HuH-7 (cell line): Measurements from ENCODE around the gene ARF1.

Experiments
- DNase-seq: peaks from one replicate; pipeline ENCODE4 v3.0.0; 2011; ENCODE audit warnings: low spot score

The ARF1 gene

DNA sequence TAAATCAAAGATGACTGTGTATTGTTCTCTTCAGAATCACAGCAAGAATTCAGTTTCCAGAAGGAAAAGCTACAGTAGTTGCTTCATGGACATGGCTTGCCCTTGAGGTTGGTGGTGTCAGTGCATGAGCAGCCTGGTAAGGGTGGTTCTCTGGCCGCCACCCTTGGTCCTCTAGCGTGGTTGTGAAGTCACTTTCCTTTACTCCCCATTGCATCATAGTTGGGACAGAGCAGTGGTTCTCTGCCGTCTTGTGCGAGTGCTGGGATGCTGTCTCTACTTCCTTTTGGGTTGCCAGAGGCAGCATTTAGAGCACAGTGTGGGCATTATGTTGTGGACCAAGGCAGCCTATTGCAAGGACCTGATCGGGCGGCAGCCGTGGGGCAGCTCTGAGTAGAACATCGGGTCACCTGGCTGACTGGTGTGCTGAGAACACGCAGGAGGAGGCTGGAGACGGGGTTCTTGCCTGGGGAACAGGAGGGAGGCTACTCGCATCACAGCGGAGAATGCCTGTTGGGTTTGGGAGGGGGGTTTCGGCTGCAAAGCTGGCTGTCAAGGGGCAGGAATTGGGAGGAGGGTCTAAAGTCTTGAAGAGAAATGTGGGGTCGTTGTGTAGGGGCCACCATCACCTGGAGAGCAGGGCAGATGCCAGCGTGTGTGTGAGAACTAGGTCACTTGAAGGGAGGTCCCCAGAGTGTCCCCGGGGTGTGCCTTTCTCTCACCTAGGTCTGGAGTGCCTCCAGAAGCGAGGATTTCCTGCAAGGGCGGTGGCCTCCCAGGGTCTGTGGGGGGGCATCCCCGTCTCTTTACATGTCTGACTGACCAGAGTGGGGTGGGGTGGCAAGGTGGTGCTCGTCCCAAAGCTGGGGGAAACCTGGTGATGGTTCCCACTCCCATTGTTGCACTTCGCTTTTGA, 6.3 kb downstream of the ARF1 start:
- DNase-seq = no peak

- no peak for DNase-seq
These were observed 7.2 kb downstream of the ARF1 start for GRCh38 chr1:228089519-228090380.

- no peak for DNase-seq
These were observed 8.1 kb downstream of the ARF1 start for GRCh38 chr1:228090613-228091081.

- DNase-seq = no peak
These were observed 8.6 kb downstream of the ARF1 start for GRCh38 chr1:228091084-228091483.

GRCh38 chr1:228092342-228093049, 10.0 kb downstream of the ARF1 start:
- no peak for DNase-seq

DNA sequence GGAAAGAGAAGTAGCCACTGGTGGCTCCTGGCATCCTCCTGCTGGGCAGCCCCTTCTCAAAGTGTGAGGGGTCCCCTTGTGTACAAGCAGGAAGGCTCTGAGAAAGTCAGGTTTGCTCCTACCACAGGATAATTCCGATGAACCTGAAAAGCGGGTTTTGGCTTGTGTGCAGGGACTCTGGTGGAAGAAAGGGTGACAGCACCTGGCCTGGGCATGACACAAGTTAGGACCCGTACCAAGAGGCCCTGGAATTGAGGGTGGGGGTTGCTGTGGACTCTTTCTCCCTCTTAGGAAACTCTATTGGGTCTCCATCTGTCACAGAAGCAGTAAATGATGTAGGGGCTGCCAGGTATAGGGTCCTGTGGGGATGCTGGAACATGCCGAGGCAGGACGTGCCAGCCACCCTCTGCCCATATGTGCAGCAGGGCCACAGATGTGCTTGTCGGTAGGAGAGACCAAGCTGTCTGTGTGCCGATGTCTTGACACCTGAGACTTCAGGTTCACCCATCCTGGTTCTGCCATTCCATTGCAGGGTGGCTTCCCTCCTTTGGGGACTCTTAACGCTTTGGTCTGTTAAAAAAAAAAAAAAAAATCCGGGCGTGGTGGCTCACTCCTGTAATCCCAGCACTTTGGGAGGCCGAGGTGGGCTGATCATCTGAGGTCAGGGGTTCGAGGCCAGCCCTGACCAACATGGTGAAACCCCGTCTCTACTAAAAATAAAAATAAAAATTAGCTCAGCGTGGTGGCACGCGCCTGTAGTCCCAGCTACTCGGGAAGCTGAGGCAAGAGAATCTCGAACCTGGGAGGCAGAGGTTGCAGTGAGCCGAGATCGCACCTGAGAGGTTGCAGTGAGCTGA, 10.8 kb downstream of the ARF1 start:
- no peak for DNase-seq

DNA sequence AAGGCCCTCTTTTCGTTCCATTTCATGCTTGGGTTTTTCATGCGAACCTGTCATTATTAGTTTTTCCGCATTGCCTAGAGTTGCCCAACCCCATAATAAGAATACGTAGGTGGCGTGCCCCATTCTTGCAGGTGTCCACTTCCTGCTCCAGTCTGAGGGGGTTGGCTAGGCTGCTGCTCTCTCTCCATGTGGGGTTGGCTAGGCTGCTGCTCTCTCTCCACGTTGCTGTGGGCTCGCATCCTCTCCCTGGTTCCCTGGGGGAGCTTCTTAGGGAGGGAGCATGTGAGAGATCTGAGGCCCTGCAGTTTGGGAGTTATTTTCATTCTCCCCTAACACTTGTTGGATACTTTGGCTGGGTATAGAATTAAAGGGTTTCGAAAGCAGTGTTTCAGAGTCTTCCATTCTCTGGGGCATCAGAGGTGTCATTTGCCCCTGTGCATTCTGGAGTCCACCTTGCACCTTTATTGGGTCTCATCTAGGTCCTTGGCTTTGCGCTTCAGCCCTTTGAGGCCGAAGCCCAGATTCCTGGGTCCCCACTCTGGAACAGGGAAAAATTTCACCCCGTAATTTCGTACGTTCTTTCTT, 12.0 kb downstream of the ARF1 start:
- no peak for DNase-seq

GRCh38 chr1:228095161-228095560, 12.7 kb downstream of the ARF1 start:
- DNase-seq = no peak

DNA sequence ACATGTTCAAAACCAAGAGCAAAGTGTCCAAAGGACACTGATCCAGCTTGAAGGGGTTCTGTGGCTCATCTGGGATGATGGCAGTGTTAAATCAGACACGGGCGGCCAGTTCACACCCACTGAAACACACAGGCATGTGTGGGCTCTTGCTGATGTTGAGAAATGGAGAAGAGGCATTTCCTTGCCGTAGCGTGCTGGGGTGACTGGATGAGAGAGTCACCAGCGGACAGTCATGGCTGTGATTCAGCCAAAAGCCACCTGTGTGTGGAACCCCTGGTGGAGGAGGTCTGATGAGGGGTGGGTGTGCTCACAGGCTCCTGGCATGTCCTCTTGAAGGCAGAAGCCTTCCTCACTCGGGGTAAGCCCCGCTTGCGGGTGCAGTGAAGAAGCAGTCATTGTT, 13.4 kb downstream of the ARF1 start:
- DNase-seq = peak; percentile 5

GRCh38 chr1:228096416-228097332, 14.2 kb downstream of the ARF1 start:
- peak; percentile 15 for DNase-seq

DNA sequence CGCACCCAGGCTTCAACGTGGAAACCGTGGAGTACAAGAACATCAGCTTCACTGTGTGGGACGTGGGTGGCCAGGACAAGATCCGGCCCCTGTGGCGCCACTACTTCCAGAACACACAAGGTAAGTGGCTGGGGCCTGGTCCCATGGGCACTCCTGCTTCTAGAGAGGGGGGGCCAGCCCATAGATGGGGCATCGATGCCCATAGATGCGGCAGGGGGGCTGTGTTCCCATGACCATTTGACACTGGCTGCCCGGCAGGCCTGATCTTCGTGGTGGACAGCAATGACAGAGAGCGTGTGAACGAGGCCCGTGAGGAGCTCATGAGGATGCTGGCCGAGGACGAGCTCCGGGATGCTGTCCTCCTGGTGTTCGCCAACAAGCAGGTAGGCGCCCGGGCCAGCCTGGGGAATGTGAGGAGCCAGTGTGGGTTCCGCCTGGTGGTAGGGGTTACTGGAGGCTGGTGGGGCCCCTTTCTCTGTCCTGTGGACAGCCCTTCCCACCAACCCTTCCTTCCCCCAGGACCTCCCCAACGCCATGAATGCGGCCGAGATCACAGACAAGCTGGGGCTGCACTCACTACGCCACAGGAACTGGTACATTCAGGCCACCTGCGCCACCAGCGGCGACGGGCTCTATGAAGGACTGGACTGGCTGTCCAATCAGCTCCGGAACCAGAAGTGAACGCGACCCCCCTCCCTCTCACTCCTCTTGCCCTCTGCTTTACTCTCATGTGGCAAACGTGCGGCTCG, 15.0 kb downstream of the ARF1 start:
- DNase-seq = peak; percentile 6

DNA sequence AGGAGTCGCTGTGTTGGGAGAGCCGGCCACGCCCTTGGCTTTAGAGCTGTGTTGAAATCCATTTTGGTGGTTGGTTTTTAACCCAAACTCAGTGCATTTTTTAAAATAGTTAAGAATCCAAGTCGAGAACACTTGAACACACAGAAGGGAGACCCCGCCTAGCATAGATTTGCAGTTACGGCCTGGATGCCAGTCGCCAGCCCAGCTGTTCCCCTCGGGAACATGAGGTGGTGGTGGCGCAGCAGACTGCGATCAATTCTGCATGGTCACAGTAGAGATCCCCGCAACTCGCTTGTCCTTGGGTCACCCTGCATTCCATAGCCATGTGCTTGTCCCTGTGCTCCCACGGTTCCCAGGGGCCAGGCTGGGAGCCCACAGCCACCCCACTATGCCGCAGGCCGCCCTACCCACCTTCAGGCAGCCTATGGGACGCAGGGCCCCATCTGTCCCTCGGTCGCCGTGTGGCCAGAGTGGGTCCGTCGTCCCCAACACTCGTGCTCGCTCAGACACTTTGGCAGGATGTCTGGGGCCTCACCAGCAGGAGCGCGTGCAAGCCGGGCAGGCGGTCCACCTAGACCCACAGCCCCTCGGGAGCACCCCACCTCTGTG, 15.9 kb downstream of the ARF1 start:
- DNase-seq = peak; percentile 6

GRCh38 chr1:228099331-228099732, 16.8 kb downstream of the ARF1 start:
- peak; percentile 18 for DNase-seq

DNA sequence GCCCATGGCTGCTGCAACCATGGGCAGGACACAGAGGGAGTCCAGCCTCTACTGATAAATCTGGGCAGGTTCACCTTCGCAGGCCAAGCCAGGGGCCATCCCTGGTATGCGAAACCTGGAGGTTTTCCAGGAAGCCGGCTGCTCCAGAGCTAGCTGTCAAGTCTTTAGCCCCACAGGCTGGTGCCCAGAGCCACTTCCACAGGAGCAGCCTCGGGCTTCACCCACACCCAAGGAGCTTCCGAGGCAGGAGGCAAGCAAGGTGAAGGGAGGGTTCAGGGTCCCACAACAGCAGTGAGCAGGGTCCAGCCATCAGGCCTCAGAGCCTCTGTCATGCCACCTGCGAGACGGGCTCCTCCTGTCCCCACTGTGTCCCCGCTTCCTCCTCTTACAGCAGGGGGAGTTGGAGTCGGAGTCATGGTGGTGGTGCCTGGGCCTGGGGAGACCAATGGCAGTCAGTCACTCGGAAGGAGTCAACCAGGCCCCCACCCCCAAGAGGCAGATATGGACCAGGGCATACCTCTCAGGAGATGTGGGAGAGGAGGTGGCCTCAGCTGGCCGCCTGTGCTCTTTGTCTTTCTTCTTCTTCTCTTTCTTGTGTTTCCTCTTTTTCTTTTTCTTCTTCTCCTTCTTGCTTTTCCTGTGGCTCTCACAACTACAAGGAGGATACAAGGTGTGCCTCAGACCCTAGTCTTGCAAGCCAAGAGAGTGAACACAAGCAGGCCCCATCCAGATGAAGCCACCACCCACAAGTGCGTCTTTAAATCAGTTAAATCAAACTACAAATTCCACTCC, 18.5 kb downstream of the ARF1 start:
- peak; percentile 32 for DNase-seq

- DNase-seq = peak; percentile 46
These were observed 19.1 kb downstream of the ARF1 start for GRCh38 chr1:228101614-228101993.

GRCh38 chr1:228101994-228102790, 19.7 kb downstream of the ARF1 start:
- peak; percentile 90 for DNase-seq
